NCI-H2107 (cell line): ENCODE measurements around the gene PTN.

Experiments used
- DNase-seq: peaks from one replicate; lab custom pipeline; 2025; lab: John Stamatoyannopoulos, UW

PTN gene

GRCh38 chr7:137343281-137343841 lies at the start of gene PTN:
Gene PTN (minus strand): TSS chr7:137343733. CDS start chr7:137254973, 88,760 bp downstream.
- DNase-seq, result no peak

GRCh38 chr7:137390076-137390475 lies 46.5 kb upstream of the PTN start:
- DNase-seq, result peak; percentile 25

GRCh38 chr7:137388916-137389315 lies 45.4 kb upstream of the PTN start:
- DNase-seq, result no peak

- no peak for DNase-seq
These were observed 43.4 kb upstream of the PTN start for GRCh38 chr7:137386966-137387365.

GRCh38 chr7:137381045-137381444 lies 37.5 kb upstream of the PTN start:
- no peak for DNase-seq

GRCh38 chr7:137373507-137373906 lies 30.0 kb upstream of the PTN start:
- no peak for DNase-seq

GRCh38 chr7:137371616-137372015 lies 28.1 kb upstream of the PTN start:
- no peak for DNase-seq

GRCh38 chr7:137366995-137367394 lies 23.5 kb upstream of the PTN start:
- no peak for DNase-seq

GRCh38 chr7:137363683-137364082 lies 20.1 kb upstream of the PTN start:
- no peak for DNase-seq

GRCh38 chr7:137360087-137360679 lies 16.6 kb upstream of the PTN start:
- DNase-seq, result no peak

GRCh38 chr7:137354961-137355360 lies 11.4 kb upstream of the PTN start:
- no peak for DNase-seq

GRCh38 chr7:137354396-137354795 lies 10.9 kb upstream of the PTN start:
- DNase-seq, result peak; percentile 51

- no peak for DNase-seq
These were observed 8.4 kb upstream of the PTN start for GRCh38 chr7:137351941-137352340.

GRCh38 chr7:137345799-137346449 lies 2.4 kb upstream of the PTN start:
- DNase-seq, result no peak

- no peak for DNase-seq
These were observed 688 bp downstream of the PTN start for GRCh38 chr7:137342828-137343261.

GRCh38 chr7:137342265-137342664 lies 1.3 kb downstream of the PTN start:
- no peak for DNase-seq

GRCh38 chr7:137337902-137338301 lies 5.6 kb downstream of the PTN start:
- DNase-seq, result no peak

- no peak for DNase-seq
These were observed 7.7 kb downstream of the PTN start for GRCh38 chr7:137335814-137336213.

GRCh38 chr7:137331378-137331777 lies 12.2 kb downstream of the PTN start:
- no peak for DNase-seq

- no peak for DNase-seq
These were observed 14.1 kb downstream of the PTN start for GRCh38 chr7:137329411-137329810.

- no peak for DNase-seq
These were observed 15.0 kb downstream of the PTN start for GRCh38 chr7:137328373-137329120.

- no peak for DNase-seq
These were observed 17.6 kb downstream of the PTN start for GRCh38 chr7:137325927-137326326.
